CD8-positive, alpha-beta memory T cell (primary cell): ENCODE results near the gene LYSET. TPM values are rescaled to one million over a fixed set of nuclear protein-coding genes. Genes with fewer than 3 reads are reported as not detected.
"Not testable (repeated sequence)": the region's sequence is repeated elsewhere in the genome, so short reads cannot be mapped to it uniquely, and the experiment has no call there.

ENCODE experiments used
- CTCF ChIA-PET: fragments of 350-600 bp; sonication (Branson Sonifier 250); formaldehyde crosslinking; loops from one replicate; lab custom pipeline; 2021; ENCODE audit warnings: antibody characterized with exemption; lab: Charles Lee
- POLR2A ChIA-PET: fragments of 350-600 bp; sonication (Branson Sonifier 250); formaldehyde crosslinking; loops from one replicate; lab custom pipeline; 2021; ENCODE audit warnings: antibody characterized with exemption; lab: Charles Lee
- DNase-seq, 5 donors: peaks; one replicate each; pipeline versions ENCODE4 v3.0.0 to v3.0.0-alpha.2; 2020 to 2022; ENCODE audit warnings: mixed read lengths in 1 of 5
- H3K27ac ChIP-seq: one replicate; pipeline ENCODE4 v1.7.0; 2013; ENCODE audit warnings: low read depth, mild to moderate bottlenecking, low read length, moderate library complexity
- H3K27me3 ChIP-seq: 2 replicates; pipeline ENCODE4 v1.7.0; 2013; ENCODE audit warnings: low read length, mild to moderate bottlenecking; ENCODE audit not compliant: insufficient read depth, poor library complexity, severe bottlenecking
- H3K36me3 ChIP-seq: 2 replicates; pipeline ENCODE4 v1.7.0; 2013; ENCODE audit warnings: mild to moderate bottlenecking, low read length, moderate library complexity; ENCODE audit not compliant: insufficient read depth
- H3K4me1 ChIP-seq: 2 replicates; pipeline ENCODE4 v1.7.0; 2013; ENCODE audit warnings: mild to moderate bottlenecking, low read length, moderate library complexity; ENCODE audit not compliant: insufficient read depth
- H3K4me3 ChIP-seq: 2 replicates; pipeline ENCODE4 v1.7.0; 2013; ENCODE audit warnings: mild to moderate bottlenecking, low read length
- H3K9me3 ChIP-seq: 2 replicates; pipeline ENCODE4 v1.7.0; 2013; ENCODE audit warnings: mild to moderate bottlenecking, low read length
- H3K27ac Mint-ChIP-seq, 8 donors: one replicate each; pipeline ENCODE4 v1.8.0; 2020 to 2021; ENCODE audit warnings: mixed read lengths in 8 of 8, mild to moderate bottlenecking in 6 of 8, inconsistent platforms in 3 of 8, moderate library complexity in 3 of 8
- H3K27me3 Mint-ChIP-seq, 2 donors: one replicate each; pipeline ENCODE4 v1.8.0; 2020 to 2021; ENCODE audit warnings: mixed read lengths in 2 of 2, mild to moderate bottlenecking in 1 of 2, moderate library complexity in 1 of 2
- H3K36me3 Mint-ChIP-seq, 3 donors: one replicate each; pipeline ENCODE4 v1.8.0; 2020 to 2021; ENCODE audit warnings: mixed read lengths in 3 of 3, inconsistent platforms in 1 of 3, mild to moderate bottlenecking in 1 of 3
- H3K4me1 Mint-ChIP-seq, 3 donors: one replicate each; pipeline ENCODE4 v1.8.0; 2020 to 2021; ENCODE audit warnings: mixed read lengths in 3 of 3, inconsistent platforms in 1 of 3, mild to moderate bottlenecking in 1 of 3
- H3K4me3 Mint-ChIP-seq, 7 donors: one replicate each; pipeline ENCODE4 v1.8.0; 2020 to 2021; ENCODE audit warnings: mixed read lengths in 7 of 7, mild to moderate bottlenecking in 6 of 7, moderate library complexity in 4 of 7, inconsistent platforms in 2 of 7
- H3K9me3 Mint-ChIP-seq, 5 donors: one replicate each; pipeline ENCODE4 v1.8.0; 2020 to 2022; ENCODE audit warnings: mixed read lengths in 5 of 5, mild to moderate bottlenecking in 3 of 5, moderate library complexity in 2 of 5, inconsistent platforms in 1 of 5
- polyA plus RNA-seq: library from polyadenylated mRNA; unstranded; fragments of 300-500 nt; fragmentation: Illumina TruSeq; gene quantifications from one replicate; pipeline ENCODE4 v1.2.3, GENCODE V29; 2021
- total RNA-seq, 2 experiments: library from RNA; stranded (reverse); gene quantifications; one replicate each; pipeline ENCODE4 v1.2.3, GENCODE V29; 2021

LYSET gene
- total and polyA plus RNA-seq, 3 experiments from 2014 or later: 19.3 to 37.9 (median 20.5) TPM

DNA sequence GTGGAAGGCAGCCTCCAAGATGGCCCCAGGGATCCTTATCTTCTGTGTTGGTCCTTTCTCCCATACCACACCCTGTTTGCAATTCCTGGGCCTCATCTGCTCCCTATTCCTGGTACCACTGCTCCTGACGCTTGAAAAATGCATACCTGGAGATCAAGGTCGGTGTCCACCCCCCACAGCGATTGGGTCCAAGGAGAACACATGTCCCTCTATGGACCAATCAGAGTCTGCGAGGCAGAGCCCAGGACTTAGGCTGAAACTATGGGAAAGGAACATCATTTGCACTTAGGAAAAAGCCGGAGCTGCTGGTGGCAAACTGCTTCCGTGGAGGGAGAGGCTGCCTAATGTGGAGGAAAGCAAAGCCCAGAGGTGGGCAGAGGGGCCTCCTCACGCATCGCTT lies 36.1 kb upstream of the LYSET start:
- no peak overlapping the region for H3K4me3 Mint-ChIP-seq
- no peak for DNase-seq
- no peaks in the 10 kb centered on the region for H3K36me3 Mint-ChIP-seq
- no peaks in the 10 kb centered on the region for H3K9me3 Mint-ChIP-seq
- Histone ChIP-seq H3K4me1 (no peaks in the 10 kb centered on the region), H3K27me3 (no peaks in the 10 kb centered on the region), H3K27ac (no peak overlapping the region), H3K36me3 (no peaks in the 10 kb centered on the region), H3K9me3 (no peaks in the 10 kb centered on the region), H3K4me3 (no peak overlapping the region)
- CTCF ChIA-PET: no interaction called here
- peaks cover 0 to 4% (median 0%) of the 10 kb centered on the region in 3 donors for H3K4me1 Mint-ChIP-seq
- peaks cover 6 to 7% of the 10 kb centered on the region in 2 donors for H3K27me3 Mint-ChIP-seq
- no peak overlapping the region for H3K27ac Mint-ChIP-seq
- POLR2A ChIA-PET: no interaction called here

DNA sequence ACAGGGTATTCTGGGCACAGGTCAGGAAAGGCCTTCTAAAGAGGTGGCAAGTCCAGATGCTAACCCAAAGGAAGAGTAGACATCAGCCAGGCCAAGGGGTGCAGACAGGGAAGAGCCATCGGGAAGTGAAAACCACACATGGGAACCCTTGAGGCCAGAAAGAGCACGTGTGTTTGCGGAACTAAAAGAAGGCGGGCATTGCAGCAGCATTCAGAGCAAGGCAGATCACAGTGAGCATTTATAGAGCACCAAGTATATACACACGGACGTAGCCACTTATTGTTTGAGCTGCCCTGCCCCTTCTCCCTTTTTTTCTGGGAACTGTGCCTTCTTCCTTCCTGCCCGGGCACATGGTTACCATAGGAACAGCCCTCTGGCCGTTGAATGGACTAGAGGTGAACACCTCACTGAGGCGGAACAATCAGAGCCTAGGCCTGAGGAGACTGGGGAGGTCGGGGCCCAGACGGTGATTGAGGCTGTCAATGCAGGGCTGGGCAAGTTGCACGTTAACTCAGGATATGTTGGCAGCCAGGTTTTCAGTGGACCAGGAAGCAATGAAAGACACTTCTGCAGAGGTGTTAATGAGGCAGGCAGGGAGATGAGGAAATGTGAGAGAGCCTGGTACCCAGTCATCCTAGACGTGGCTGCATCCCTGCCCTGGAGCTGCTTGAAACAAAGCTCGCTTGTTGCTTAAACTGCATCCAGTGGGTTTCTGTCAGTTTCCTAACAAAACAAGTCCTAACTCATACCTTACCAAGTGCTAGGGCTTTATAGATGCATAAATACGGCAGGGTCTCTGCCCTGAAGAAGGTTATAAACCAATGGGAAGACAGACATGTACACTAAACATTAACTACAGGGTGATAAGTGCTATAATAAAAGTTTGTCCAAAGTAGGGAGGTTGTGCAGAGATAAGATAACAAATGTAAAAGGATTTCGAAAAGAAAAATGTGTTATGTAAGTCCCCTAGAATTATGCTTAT lies 34.6 kb upstream of the LYSET start:
- no peaks in the 10 kb centered on the region for H3K36me3 Mint-ChIP-seq
- ChIA-PET POLR2A (no interaction called here), CTCF (interaction anchor here (1.4 kb wide), 1 partner anchor 38 kb away, joined by 5 read pairs; no protein-coding TSS in a partner anchor)
- no peaks in the 10 kb centered on the region for H3K36me3 ChIP-seq
- H3K9me3 Mint-ChIP-seq: no peaks in the 10 kb centered on the region
- no peaks in the 10 kb centered on the region for H3K9me3 ChIP-seq
- peaks cover 0 to 4% (median 0%) of the 10 kb centered on the region in 3 donors for H3K4me1 Mint-ChIP-seq
- H3K4me3 ChIP-seq: no peak overlapping the region
- no peak overlapping the region for H3K27ac Mint-ChIP-seq
- H3K27ac ChIP-seq: no peak overlapping the region
- H3K27me3 Mint-ChIP-seq: peaks cover 5 to 7% of the 10 kb centered on the region in 2 donors
- no peaks in the 10 kb centered on the region for H3K4me1 ChIP-seq
- DNase-seq: no peak
- no peak overlapping the region for H3K4me3 Mint-ChIP-seq
- H3K27me3 ChIP-seq: no peaks in the 10 kb centered on the region

DNA sequence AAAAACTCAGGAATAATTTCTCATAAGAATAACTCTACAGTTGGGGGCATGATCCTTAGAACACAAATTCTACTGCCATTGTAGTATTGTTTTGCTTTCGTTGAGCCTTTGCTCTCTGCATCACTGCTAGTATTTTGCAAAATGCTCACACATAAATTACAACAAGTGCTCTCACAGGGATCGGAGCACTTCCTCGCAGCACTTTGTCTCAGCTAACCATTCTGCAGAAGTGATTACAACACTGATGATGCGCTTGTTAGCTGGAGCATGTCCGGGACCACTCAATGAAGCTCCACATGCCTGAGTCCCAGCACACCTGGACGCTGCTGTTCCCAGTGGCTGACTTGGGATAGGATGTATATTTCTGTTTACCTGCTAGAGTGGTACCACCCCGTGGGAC lies 32.0 kb upstream of the LYSET start:
- H3K27me3 Mint-ChIP-seq: peaks cover 1 to 3% of the 10 kb centered on the region in 2 donors
- no peaks in the 10 kb centered on the region for H3K9me3 Mint-ChIP-seq
- Histone ChIP-seq H3K36me3 (no peaks in the 10 kb centered on the region), H3K4me1 (no peaks in the 10 kb centered on the region), H3K4me3 (no peak overlapping the region), H3K9me3 (no peaks in the 10 kb centered on the region), H3K27ac (no peak overlapping the region), H3K27me3 (no peaks in the 10 kb centered on the region)
- H3K27ac Mint-ChIP-seq: no peak overlapping the region
- CTCF ChIA-PET: interaction anchor here (1.2 kb wide), 1 partner anchor 7 kb away, joined by 3 read pairs; no protein-coding TSS in a partner anchor
- H3K4me3 Mint-ChIP-seq: no peak overlapping the region
- peaks cover 0 to 4% (median 0%) of the 10 kb centered on the region in 3 donors for H3K4me1 Mint-ChIP-seq
- H3K36me3 Mint-ChIP-seq: no peaks in the 10 kb centered on the region
- POLR2A ChIA-PET: no interaction called here
- DNase-seq: no peak

DNA sequence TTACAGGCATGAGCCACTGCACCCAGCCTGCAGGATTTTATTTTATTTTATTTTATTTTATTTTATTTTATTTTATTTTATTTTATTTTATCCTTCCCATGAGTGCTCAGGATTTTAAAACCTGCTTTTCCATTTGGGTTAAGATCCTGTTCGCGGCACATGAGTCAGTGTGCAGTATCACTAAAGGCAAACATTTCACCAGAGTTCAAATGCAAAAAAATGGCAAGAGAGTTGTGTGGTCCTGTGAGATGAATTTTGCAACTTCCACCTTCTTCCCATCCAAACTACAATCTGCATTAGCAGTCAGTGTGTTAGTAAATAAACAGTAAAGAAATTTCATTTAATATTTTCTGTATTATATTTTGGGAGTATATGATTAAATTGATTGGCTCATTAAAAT lies 29.4 kb upstream of the LYSET start:
- Mint-ChIP-seq H3K4me3 (no peak overlapping the region), H3K36me3 (no peaks in the 10 kb centered on the region), H3K4me1 (no peaks in the 10 kb centered on the region), H3K27me3 (no peaks in the 10 kb centered on the region), H3K27ac (no peak overlapping the region), H3K9me3 (no peaks in the 10 kb centered on the region)
- H3K4me3 ChIP-seq: no peak overlapping the region
- H3K36me3 ChIP-seq: no peaks in the 10 kb centered on the region
- no peaks in the 10 kb centered on the region for H3K27me3 ChIP-seq
- ChIA-PET POLR2A (no interaction called here), CTCF (interaction anchor here (0.8 kb wide), 1 partner anchor 42 kb away, joined by 4 read pairs; no protein-coding TSS in a partner anchor)
- H3K9me3 ChIP-seq: no peaks in the 10 kb centered on the region
- H3K27ac ChIP-seq: no peak overlapping the region
- no peaks in the 10 kb centered on the region for H3K4me1 ChIP-seq
- no peak for DNase-seq

DNA sequence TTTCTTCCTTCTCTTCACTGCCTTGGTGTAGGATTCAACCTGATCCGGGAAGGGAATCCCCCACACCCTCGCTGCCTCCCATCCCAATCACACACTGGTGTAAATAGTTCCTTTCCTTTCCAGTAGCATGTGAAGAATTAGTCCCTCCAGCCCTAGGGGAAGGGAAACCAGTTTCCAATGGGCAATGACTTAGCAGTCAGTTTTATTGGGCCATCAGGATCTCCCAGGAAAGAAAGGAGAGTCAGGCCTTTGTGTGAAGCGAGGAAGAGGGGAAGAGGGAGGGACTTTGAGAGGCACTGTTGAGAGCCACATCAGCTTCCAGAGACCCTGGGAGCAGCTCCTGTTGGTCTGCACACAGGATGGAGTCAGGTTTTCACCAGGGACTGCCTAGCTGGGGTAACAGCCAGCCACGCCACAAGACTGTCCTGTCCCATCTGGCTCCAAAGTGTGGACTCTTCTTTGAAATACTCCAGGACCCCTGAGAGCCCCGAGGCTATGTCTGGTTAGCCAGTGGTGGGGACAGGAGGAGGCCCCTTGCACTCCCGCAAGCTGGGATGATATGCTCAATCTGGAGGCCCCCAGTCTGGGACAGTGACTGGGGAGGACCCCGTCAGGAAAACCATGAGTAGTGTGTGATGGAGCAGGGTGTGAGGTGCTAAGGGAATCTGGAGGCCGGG lies 28.3 kb upstream of the LYSET start:
- H3K4me3 Mint-ChIP-seq: no peak overlapping the region
- H3K9me3 ChIP-seq: no peaks in the 10 kb centered on the region
- CTCF ChIA-PET: interaction anchor here (1.1 kb wide), 1 partner anchor 21 kb away, joined by 3 read pairs; no protein-coding TSS in a partner anchor
- no peak for DNase-seq
- H3K27ac Mint-ChIP-seq: no peak overlapping the region
- POLR2A ChIA-PET: no interaction called here
- H3K27me3 Mint-ChIP-seq: no peaks in the 10 kb centered on the region
- no peaks in the 10 kb centered on the region for H3K36me3 ChIP-seq
- no peak overlapping the region for H3K4me3 ChIP-seq
- H3K27me3 ChIP-seq: no peaks in the 10 kb centered on the region
- no peaks in the 10 kb centered on the region for H3K4me1 ChIP-seq
- H3K27ac ChIP-seq: no peak overlapping the region
- no peaks in the 10 kb centered on the region for H3K9me3 Mint-ChIP-seq
- no peaks in the 10 kb centered on the region for H3K4me1 Mint-ChIP-seq
- no peaks in the 10 kb centered on the region for H3K36me3 Mint-ChIP-seq

DNA sequence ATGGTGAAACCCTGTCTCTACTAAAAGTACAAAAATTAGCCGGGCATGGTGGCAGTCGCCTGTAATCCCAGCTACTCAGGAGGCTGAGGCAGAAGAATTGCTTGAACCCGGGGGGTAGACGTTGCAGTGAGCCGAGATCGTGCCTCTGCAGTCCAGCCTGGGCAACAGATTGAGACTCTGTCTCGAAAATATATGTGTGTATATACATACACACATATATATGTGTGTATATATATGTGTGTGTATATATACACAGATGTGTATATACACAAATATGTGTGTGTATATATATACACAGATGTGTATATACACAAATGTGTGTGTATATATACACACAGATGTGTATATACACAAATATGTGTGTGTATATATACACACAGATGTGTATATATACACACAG lies 26.8 kb upstream of the LYSET start:
- H3K27me3 Mint-ChIP-seq, H3K4me1 ChIP-seq, H3K4me3 Mint-ChIP-seq, H3K27ac ChIP-seq, H3K9me3 Mint-ChIP-seq, DNase-seq, H3K36me3 ChIP-seq, H3K27ac Mint-ChIP-seq, CTCF ChIA-PET, H3K4me1 Mint-ChIP-seq, H3K36me3 Mint-ChIP-seq, H3K27me3 ChIP-seq, H3K4me3 ChIP-seq, H3K9me3 ChIP-seq, POLR2A ChIA-PET: not testable (repeated sequence)

DNA sequence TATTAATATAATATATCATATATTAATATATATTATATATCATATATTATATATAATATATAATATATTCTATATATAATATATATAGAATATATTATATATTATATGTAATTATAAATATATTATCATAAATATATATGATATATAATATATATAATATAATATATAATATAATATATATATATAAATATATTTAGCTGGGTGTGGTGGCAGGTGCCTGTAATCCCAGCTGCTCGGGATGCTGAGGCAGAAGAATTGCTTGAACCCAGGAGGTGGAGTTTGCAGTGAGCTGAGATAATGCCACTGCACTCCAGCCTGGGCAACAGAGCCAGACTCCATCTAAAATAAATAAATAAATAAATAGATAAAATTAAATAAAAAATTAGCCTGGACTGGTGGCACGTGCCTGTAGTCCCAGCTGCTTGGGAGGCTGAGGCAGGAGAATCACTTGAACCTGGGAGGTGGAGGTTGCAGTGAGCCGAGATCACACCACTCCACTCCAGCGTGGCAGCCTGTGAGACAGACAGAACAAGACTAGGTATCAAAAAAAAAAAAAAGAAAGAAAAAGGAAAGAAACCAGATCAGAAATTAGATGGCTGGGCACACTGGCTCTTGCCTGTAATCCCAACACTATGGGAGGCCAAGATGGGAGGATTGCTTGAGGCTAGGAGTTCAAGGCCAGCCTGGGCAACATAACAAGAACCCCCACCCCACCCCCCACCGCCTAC lies 25.3 kb upstream of the LYSET start:
- H3K4me3 ChIP-seq, H3K4me1 Mint-ChIP-seq, H3K27ac ChIP-seq, H3K9me3 Mint-ChIP-seq, H3K36me3 ChIP-seq, CTCF ChIA-PET, H3K4me1 ChIP-seq, H3K4me3 Mint-ChIP-seq, H3K27ac Mint-ChIP-seq, H3K9me3 ChIP-seq, H3K27me3 Mint-ChIP-seq, H3K27me3 ChIP-seq, POLR2A ChIA-PET, H3K36me3 Mint-ChIP-seq, DNase-seq: not testable (repeated sequence)
